G401 (cell line): ENCODE results near the gene ZC3HAV1L. TPM values are rescaled to one million over a fixed set of nuclear protein-coding genes. Genes with fewer than 3 reads are reported as not detected.
"Not testable (repeated sequence)": the region's sequence is repeated elsewhere in the genome, so short reads cannot be mapped to it uniquely, and the experiment has no call there.

Experiments
- DNase-seq: peaks from one replicate; pipeline ENCODE4 v3.0.0-alpha.2; 2015; ENCODE audit warnings: low spot score
- in situ Hi-C: cut with HindIII; loops from 2 replicates; pipeline ENCODE4 v1.10.0; 2016; ENCODE audit warnings: low sequenced_read_pairs, mixed read lengths
- total RNA-seq: library from RNA; depleted of rRNA; stranded (reverse); fragments of >200 nt; shearing (Covaris generic); gene quantifications from 2 replicates; pipeline ENCODE4 v1.2.3, GENCODE V29; 2014; rRNA removed

ZC3HAV1L gene
- total RNA-seq, 1 experiment from 2014 or later: 22.3 TPM

GRCh38 chr7:138976161-138976560 is 59.7 kb downstream of the ZC3HAV1L start:
- in situ Hi-C loops, DNase-seq: not testable (repeated sequence)

Other genes starting within 250 kb of the ZC3HAV1L start
- not detected in 2 replicates for gene TMEM213, start 238.0 kb downstream of the ZC3HAV1L start, total RNA-seq
- not detected in 2 replicates for gene ATP6V0A4, start 237.8 kb downstream of the ZC3HAV1L start, total RNA-seq
- gene KIAA1549, start 54.7 kb downstream of the ZC3HAV1L start, total RNA-seq: 0.86 and 1.3 TPM in 2 replicates
- gene ZC3HAV1, start 73.7 kb upstream of the ZC3HAV1L start, total RNA-seq: 8.9 and 14.3 TPM in 2 replicates
- gene UBN2, start 195.2 kb upstream of the ZC3HAV1L start, total RNA-seq: 2.6 and 4.1 TPM in 2 replicates